GM15510 (cell line): ENCODE measurements around the gene FRMD8.

Experiments
- POLR2A ChIP-seq: IDR thresholded peaks from 3 replicates; pipeline ENCODE4 v1.6.1; 2011; ENCODE audit warnings: borderline replicate concordance; ENCODE audit not compliant: insufficient read length; ENCODE audit errors: extremely low read depth

The FRMD8 gene

GRCh38 chr11:65454311-65454695 lies 67.9 kb downstream of the FRMD8 start:
- TF ChIP-seq POLR2A, result no peak

GRCh38 chr11:65454696-65455456 lies 68.4 kb downstream of the FRMD8 start:
- TF ChIP-seq POLR2A, result peak; percentile 96

DNA sequence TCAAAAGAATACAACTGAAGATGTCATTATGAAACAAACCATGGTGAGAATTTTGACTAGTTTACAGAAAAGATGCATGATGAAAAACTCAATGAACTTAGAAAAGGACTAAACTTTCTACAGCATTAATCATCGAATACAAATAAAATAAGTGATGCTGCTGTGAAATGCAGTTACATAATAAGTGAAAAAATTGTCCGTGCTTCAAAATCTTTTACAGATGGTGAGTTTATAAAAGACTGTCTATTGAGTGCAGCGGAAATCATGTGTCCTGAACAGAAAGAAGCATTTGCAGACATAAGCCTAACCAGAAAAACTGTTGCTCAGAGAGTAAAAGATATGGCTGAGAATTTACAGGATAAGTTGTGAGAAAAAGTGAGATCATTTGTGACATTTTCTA lies 70.0 kb downstream of the FRMD8 start:
- no peak for TF ChIP-seq POLR2A

DNA sequence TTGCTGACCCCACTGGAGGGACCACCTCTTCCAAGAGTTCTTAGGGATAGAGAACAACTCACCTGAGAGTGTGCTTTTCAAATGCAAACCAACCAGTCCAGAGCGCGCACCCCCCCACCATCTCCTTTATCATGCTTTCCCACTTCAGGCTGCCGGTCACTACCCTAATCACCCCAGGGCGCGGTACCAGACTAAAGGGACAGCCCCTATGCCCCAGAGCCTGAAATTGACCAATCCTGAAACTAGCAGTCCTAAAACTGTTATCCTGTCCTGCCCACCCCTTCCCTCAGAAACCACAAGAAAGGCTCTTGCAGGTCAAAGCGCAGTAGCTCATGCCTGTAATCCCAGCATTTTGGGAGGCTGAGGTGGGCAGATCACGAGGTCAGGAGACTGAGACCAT lies 73.1 kb downstream of the FRMD8 start:
- TF ChIP-seq POLR2A, result no peak
